ENCODE results near the gene CAPN13.

CAPN13 gene

DNA sequence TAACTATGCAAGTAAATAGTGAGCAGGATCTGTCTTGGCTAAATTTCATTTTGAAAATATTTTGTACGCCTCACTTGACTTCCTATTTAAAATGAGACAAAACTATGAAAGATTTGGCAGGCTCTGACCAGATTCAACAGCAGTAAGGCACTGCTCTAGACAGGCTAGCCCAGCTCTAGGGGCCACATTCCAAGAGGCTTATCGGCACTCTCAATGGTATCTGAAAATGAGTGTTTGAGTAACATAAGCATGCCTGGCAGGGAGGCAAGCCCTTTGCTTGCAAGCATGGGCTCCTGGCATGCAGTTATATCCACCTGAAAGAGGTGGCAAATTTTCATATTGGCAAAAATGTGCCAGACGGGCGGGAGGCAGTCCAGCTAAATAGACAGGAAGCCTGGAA lies 10.5 kb downstream of the CAPN13 start:
- no peak overlapping the region for H2AFZ ChIP-seq (ENCODE audit: low read length)
- no peaks in the 10 kb centered on the region for H4K20me1 ChIP-seq (ENCODE audit: insufficient read depth, low read length)
- no peaks in the 10 kb centered on the region for H3K79me2 ChIP-seq (ENCODE audit: low read length)
- H3K9ac ChIP-seq (ENCODE audit: low read length), result no peak overlapping the region
- no peaks in the 10 kb centered on the region for H3K27me3 ChIP-seq (replicated peaks; ENCODE audit: insufficient read depth, low read length)
- DNase-seq, result no peak
- H3F3A ChIP-seq (ENCODE audit: insufficient read depth, low read length), result no peaks in the 10 kb centered on the region
- H3K4me1 ChIP-seq (ENCODE audit: low read length), result no peaks in the 10 kb centered on the region
- no peaks in the 10 kb centered on the region for H3K9me3 ChIP-seq (replicated peaks; ENCODE audit: insufficient read depth, low read length)
- no peak for TF ChIP-seq EZH2 (optimal IDR thresholded peaks at IDR 0.05; ENCODE audit: low read depth, low read length)
- no peak for TF ChIP-seq EZH2phosphoT487 (IDR thresholded peaks at IDR 0.05; ENCODE audit: low read length)
- TF ChIP-seq, protein P1, sequence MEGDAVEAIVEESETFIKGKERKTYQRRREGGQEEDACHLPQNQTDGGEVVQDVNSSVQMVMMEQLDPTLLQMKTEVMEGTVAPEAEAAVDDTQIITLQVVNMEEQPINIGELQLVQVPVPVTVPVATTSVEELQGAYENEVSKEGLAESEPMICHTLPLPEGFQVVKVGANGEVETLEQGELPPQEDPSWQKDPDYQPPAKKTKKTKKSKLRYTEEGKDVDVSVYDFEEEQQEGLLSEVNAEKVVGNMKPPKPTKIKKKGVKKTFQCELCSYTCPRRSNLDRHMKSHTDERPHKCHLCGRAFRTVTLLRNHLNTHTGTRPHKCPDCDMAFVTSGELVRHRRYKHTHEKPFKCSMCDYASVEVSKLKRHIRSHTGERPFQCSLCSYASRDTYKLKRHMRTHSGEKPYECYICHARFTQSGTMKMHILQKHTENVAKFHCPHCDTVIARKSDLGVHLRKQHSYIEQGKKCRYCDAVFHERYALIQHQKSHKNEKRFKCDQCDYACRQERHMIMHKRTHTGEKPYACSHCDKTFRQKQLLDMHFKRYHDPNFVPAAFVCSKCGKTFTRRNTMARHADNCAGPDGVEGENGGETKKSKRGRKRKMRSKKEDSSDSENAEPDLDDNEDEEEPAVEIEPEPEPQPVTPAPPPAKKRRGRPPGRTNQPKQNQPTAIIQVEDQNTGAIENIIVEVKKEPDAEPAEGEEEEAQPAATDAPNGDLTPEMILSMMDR (IDR thresholded peaks at IDR 0.05; ENCODE audit: low read length), result no peak
- no peaks in the 10 kb centered on the region for H3K36me3 ChIP-seq (replicated peaks; ENCODE audit: insufficient read depth, low read length)
- H3K4me3 ChIP-seq (ENCODE audit: low read length), result no peak overlapping the region
- no peak overlapping the region for H3K4me2 ChIP-seq (ENCODE audit: low read depth, low read length)
- H3K27ac ChIP-seq (ENCODE audit: low read length), result no peak overlapping the region
- no peaks in the 10 kb centered on the region for H3K9me2 ChIP-seq (replicated peaks; ENCODE audit: insufficient read depth, low read length)

DNA sequence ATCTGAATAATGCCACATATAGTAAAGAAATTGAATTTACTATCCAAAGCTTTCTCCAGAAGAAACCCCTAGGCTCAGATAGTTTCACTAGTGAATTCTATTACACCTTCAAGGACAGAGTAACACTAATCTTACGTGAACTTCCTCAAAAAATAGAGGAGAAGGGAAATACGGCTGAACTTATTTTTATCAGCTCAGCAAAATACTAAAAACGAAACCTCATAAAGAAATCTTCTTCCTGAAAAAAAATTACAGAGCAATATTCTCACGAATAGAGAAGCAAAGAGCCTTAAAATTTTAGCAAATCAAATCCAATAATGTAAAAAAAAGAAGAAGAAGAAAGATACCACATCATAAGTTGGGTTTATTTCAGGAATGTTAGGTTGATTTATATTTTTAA lies 14.7 kb downstream of the CAPN13 start:
- DNase-seq, result no peak
- TF ChIP-seq EZH2 (optimal IDR thresholded peaks at IDR 0.05; ENCODE audit: low read depth, low read length), result no peak
- TF ChIP-seq, protein P1 (IDR thresholded peaks at IDR 0.05; ENCODE audit: low read length), result no peak
- TF ChIP-seq EZH2phosphoT487 (IDR thresholded peaks at IDR 0.05; ENCODE audit: low read length), result no peak
- Histone ChIP-seq H3K79me2 (ENCODE audit: low read length) (no peaks in the 10 kb centered on the region), H2AFZ (ENCODE audit: low read length) (no peak overlapping the region), H4K20me1 (ENCODE audit: insufficient read depth, low read length) (no peaks in the 10 kb centered on the region), H3K4me1 (ENCODE audit: low read length) (no peaks in the 10 kb centered on the region), H3K9ac (ENCODE audit: low read length) (no peak overlapping the region), H3K27me3 (replicated peaks; ENCODE audit: insufficient read depth, low read length) (no peaks in the 10 kb centered on the region), H3K27ac (ENCODE audit: low read length) (no peak overlapping the region), H3K4me3 (ENCODE audit: low read length) (no peak overlapping the region), H3K9me3 (replicated peaks; ENCODE audit: insufficient read depth, low read length) (no peaks in the 10 kb centered on the region), H3F3A (ENCODE audit: insufficient read depth, low read length) (no peaks in the 10 kb centered on the region), H3K36me3 (replicated peaks; ENCODE audit: insufficient read depth, low read length) (no peaks in the 10 kb centered on the region), H3K4me2 (ENCODE audit: low read depth, low read length) (no peak overlapping the region), H3K9me2 (replicated peaks; ENCODE audit: insufficient read depth, low read length) (no peaks in the 10 kb centered on the region)

DNA sequence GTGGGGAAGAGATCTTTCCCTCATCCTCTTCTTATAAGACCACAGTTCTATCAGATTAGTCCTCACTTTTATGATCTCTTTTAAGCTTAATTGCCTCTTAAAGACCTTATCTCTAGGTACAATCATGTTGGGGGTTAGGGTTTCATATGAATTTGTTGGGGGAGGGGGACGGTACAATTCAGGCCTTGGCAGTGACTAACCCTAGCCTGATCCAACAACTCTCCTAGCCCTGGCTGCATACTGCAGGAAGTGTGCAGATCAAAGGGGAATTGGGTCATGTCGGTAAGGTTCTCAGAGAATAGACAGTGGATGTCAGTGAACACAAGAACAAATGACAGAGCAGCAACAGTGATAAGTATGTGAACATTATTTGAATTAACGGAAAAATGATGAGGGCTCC lies 16.4 kb downstream of the CAPN13 start:
- Histone ChIP-seq H3K4me3 (ENCODE audit: low read length) (no peak overlapping the region), H3K9ac (ENCODE audit: low read length) (no peak overlapping the region), H3K9me2 (replicated peaks; ENCODE audit: insufficient read depth, low read length) (no peaks in the 10 kb centered on the region), H4K20me1 (ENCODE audit: insufficient read depth, low read length) (no peaks in the 10 kb centered on the region), H3K36me3 (replicated peaks; ENCODE audit: insufficient read depth, low read length) (no peaks in the 10 kb centered on the region), H3K4me2 (ENCODE audit: low read depth, low read length) (no peak overlapping the region), H3K27ac (ENCODE audit: low read length) (no peak overlapping the region), H3K27me3 (replicated peaks; ENCODE audit: insufficient read depth, low read length) (no peaks in the 10 kb centered on the region), H3K4me1 (ENCODE audit: low read length) (no peaks in the 10 kb centered on the region), H3F3A (ENCODE audit: insufficient read depth, low read length) (no peaks in the 10 kb centered on the region), H3K9me3 (replicated peaks; ENCODE audit: insufficient read depth, low read length) (no peaks in the 10 kb centered on the region), H3K79me2 (ENCODE audit: low read length) (no peaks in the 10 kb centered on the region), H2AFZ (ENCODE audit: low read length) (no peak overlapping the region)
- no peak for TF ChIP-seq EZH2 (optimal IDR thresholded peaks at IDR 0.05; ENCODE audit: low read depth, low read length)
- no peak for DNase-seq

DNA sequence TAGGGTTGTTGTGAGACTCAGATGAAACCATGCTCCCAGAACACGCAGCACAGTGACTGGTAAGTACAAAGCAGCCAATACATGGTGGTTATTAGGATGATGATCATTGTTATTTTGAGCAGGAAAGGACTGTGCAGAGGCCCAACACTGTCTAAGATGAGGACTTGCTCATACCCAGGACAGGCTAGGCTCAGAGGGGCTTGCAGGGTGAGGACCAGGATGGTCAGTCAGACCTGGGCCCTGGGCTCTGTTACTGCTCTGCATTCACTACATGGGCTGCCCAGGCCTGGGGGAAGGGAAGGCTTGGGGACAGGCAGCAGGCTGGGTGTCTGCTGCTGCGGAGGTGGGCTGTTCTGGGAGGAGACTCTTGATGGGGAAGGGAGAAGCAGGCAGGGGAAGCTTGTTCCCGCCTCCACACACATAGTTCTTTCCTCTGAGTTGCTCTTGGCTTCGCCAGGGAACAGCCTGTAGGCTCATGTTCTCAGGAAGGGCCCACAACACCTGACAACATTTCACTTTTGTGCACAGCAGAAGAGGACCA lies 17.5 kb downstream of the CAPN13 start:
- no peaks in the 10 kb centered on the region for H3K4me1 ChIP-seq (ENCODE audit: low read length)
- no peaks in the 10 kb centered on the region for H3F3A ChIP-seq (ENCODE audit: insufficient read depth, low read length)
- no peaks in the 10 kb centered on the region for H3K79me2 ChIP-seq (ENCODE audit: low read length)
- no peak overlapping the region for H2AFZ ChIP-seq (ENCODE audit: low read length)
- TF ChIP-seq EZH2phosphoT487 (IDR thresholded peaks at IDR 0.05; ENCODE audit: low read length), result no peak
- TF ChIP-seq, protein P1 (IDR thresholded peaks at IDR 0.05; ENCODE audit: low read length), result no peak
- TF ChIP-seq EZH2 (optimal IDR thresholded peaks at IDR 0.05; ENCODE audit: low read depth, low read length), result no peak
- no peak overlapping the region for H3K4me2 ChIP-seq (ENCODE audit: low read depth, low read length)
- no peaks in the 10 kb centered on the region for H4K20me1 ChIP-seq (ENCODE audit: insufficient read depth, low read length)
- no peaks in the 10 kb centered on the region for H3K36me3 ChIP-seq (replicated peaks; ENCODE audit: insufficient read depth, low read length)
- DNase-seq, result no peak
- H3K27ac ChIP-seq (ENCODE audit: low read length), result no peak overlapping the region
- no peaks in the 10 kb centered on the region for H3K9me2 ChIP-seq (replicated peaks; ENCODE audit: insufficient read depth, low read length)
- no peak overlapping the region for H3K4me3 ChIP-seq (ENCODE audit: low read length)
- H3K9me3 ChIP-seq (replicated peaks; ENCODE audit: insufficient read depth, low read length), result no peaks in the 10 kb centered on the region
- H3K9ac ChIP-seq (ENCODE audit: low read length), result no peak overlapping the region
- H3K27me3 ChIP-seq (replicated peaks; ENCODE audit: insufficient read depth, low read length), result no peaks in the 10 kb centered on the region
